Fibroblast of skin of left quadriceps (primary cell): ENCODE measurements around the gene SYNE1.
A peak's percentile ranks its signal among the peaks of the same experiment; 100 is the strongest.
"Not testable (repeated sequence)": the region's sequence is repeated elsewhere in the genome, so short reads cannot be mapped to it uniquely, and the experiment has no call there.

ENCODE experiments used
- DNase-seq, 2 experiments: peaks; one replicate each; pipeline ENCODE4 v3.0.0-alpha.2; 2013; ENCODE audit warnings: low read depth in 2 of 2

SYNE1 gene

DNA sequence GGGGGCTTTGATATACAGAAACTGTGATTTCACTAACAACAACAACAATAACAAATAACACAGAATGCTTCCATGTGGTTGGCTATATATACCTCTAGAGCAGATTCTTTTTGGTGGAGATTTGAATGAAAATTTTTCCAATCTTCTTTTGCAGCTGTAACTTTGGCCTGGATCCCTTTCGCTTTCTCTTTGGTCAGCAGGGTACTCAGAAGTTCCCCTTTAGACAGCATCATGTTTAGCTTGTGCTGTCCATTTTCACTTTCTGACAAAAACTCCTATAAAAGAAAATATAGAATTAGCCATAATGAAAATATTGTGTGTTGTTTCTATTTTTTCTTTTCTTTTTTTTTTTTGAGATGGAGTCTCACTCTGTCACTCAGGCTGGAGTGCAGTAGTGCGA, 264.2 kb downstream of the SYNE1 start:
- no peak for DNase-seq

GRCh38 chr6:152371775-152372174, 265.4 kb downstream of the SYNE1 start:
- no peak for DNase-seq

- no peak for DNase-seq
Measured at GRCh38 chr6:152368751-152369624, 268.2 kb downstream of the SYNE1 start.

GRCh38 chr6:152364866-152365265, 272.3 kb downstream of the SYNE1 start:
- DNase-seq, result no peak

DNA sequence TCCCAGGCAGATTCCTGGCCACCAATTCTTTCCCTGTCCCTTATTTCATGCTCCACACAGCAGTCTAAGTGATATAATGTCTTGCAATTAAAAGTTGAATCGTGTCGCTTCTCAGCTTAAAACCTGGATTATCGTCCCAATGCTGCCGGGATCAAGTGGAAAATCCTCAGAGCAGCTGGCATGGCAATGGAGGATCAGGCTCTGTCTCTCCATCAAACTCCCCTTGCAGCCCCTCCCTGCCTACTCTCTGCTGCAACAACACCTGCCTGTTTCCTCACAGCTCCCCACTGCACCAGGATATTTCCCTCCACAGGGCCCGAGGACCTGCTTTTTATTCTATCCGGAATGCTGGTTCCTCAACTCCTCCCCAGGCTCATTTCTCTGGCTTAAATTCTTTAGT, 277.1 kb downstream of the SYNE1 start:
- DNase-seq, result no peak

DNA sequence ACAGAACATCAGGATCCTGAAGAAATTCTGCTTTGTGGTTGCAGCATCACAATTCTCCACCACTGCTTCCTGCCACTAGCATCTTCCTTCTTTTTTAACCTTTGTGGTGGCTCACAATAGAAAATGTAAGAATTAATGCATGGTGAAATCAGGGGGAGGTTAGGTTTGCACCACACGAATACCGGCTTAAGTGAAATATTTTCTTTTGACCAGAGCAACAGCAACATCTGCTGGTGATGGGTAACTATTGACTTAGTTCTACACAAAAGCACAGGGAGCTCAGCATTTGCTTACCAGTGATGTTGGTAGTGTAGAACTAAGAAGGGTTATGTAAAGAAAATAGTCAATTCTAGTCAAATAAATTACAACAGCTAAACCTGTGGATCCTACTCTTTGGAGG, 280.5 kb downstream of the SYNE1 start:
- DNase-seq, result no peak

GRCh38 chr6:152356016-152356415, 281.1 kb downstream of the SYNE1 start:
- no peak for DNase-seq

- DNase-seq, result no peak
Measured at GRCh38 chr6:152355166-152355565, 282.0 kb downstream of the SYNE1 start.

- no peak for DNase-seq
Measured at GRCh38 chr6:152353440-152353839, 283.7 kb downstream of the SYNE1 start.

DNA sequence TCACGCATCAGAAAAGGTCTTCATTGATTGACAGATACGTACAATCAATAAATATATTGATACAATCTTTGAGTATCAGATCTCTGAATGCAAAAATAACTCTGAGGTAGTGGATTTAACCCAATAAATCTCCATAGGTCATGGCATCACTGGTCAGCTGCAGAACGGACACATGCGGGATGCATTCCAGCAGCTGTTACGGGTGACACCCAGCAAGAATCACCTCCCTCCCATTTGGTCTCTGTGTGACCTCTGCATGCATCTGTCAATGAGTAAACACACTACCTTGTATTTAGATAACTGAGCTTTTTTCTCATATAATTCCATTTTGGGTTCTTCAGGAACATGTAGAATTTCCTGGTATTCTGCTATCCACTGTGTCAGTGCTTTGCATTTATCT, 285.4 kb downstream of the SYNE1 start:
- DNase-seq, result no peak

DNA sequence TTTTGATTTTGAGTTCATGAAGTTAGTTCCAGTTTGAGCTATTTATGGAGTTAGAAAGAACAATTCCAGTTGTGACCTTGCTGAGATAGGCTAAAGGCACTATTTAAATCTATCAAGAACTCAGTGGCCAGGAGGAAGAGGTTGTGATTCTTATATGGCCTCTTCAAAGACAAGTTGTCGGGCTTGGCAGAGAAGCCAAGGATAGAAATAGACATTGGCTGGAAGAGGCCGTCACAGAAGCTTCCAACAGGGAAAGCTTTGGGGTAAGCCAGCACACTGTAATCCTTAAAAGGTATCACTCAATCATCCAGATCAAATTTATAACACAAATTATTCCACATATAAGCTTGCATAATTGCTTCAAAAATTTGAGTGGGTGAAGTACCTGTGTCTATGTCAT, 286.1 kb downstream of the SYNE1 start:
- no peak for DNase-seq

DNA sequence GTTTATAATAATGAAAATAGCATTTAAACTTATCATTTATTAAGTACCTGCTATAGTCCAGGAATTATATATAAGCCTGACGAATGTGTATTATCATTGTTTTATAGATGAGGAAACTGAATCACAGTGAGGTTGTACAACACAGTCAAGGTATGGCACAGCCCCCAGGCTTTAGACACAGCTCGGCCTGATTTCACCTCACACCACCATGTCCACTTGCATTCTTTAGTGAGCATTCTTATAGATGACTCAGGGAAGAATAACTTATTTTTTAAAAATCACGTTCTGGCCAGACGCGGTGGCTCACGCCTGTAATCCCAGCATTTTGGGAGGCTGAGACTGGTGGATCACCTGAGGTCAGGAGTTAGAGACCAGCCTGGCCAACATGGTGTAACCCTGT, 289.0 kb downstream of the SYNE1 start:
- no peak for DNase-seq

DNA sequence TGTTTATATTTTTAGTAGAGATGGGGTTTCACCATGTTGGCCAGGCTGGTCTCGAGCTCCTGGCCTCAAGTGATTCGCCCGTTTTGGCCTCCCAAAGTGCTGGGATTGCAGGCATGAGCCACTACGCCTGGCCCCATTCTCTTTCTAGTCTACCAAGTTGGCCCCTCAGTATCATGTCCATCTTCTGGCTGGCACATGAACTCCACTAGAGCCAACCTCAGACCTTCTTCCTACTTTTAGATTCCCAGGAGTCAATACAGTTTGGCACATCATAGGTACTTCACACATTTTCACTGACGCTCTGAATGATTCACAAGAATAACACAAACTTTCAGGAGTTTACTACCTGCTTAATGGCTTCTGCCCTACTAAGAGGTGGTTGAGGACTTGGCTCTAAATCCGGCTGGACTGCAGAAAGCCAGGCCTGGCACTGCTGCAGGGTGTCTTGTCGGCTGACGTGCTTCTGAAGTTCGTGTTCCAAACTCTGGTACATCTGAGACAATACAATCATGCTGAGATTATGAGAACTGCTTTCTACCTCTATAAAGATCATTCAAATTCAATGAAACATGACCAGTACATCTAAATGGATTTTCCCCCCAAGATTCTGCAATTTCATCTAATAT, 293.3 kb downstream of the SYNE1 start:
- no peak for DNase-seq

- no peak for DNase-seq
Measured at GRCh38 chr6:152341596-152341995, 295.6 kb downstream of the SYNE1 start.

DNA sequence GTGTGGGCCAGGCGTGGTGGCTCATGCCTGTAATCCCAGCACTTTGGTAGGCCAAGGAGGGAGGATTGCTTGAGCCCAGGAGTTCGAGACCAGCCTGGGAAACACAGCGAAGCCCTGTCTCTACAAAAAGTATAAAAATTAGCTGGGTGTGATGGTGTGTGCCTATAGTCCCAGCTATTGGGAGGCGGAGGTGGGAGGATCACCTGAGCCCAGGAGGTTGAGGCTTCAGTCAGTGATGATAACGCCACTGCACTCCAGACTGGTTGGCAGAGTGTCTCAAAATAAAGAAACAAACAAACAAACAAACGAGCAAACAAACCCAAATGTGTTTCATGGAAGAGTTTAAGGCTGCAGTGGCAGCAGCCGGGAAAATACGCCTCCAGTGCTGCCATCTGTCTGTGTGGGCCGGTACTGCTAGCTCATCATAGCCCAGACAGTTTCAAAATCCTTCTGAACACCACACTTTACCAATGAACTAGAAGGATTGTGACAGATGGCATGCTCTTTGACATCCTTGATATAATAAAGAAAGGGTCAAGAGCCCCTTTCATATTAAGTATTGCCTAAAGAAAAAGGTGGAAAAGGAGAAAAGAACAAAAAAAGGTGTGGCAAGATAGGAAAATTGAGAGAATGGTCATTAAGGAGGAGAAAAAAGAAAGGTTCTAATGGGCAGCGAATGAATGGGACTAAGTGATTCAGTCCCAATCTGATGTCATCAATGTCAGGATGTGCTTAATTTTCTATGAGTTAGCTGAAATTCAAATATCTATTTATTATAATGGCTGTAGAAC, 298.6 kb downstream of the SYNE1 start:
- DNase-seq, result no peak

DNA sequence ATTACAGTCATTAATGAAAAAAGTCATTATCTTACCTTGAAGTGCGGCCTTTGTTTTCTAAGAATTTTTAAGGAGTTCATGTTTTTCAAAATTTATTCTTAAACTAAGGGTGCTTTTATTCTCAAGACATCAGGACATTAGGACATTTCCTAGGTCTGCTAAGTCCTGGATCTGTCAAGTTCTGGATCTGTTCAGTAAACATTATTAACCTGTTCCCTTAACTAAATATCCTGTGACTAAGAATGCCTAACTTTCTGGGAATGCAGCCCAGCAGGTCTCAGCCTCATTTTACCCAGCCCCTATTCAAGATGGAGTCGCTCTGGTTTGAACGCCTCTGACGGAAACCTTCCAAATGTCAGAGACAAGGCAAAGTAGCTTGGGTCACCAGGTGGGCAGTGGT, 302.6 kb downstream of the SYNE1 start:
- DNase-seq, result no peak

DNA sequence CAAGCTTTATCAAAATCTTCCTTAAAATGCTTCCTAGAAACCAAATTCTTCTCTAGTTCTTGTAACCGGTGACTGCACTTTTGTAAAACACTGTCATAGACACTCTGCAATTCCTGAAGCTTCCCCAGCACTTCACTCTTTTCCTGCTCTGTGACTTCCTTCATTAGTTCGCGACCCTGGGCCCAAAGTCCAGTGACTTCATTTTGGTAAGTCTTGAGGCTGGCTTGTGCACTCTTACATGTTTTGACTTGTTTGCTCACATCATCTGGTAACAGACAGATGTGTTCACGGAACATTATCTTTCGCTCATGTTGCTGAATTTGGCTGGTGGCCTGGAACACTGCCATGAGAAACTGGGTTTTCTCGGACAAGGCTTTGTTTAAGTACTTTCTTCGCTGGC, 306.2 kb downstream of the SYNE1 start:
- DNase-seq, result no peak

GRCh38 chr6:152329638-152330448, 307.3 kb downstream of the SYNE1 start:
- DNase-seq, result no peak

DNA sequence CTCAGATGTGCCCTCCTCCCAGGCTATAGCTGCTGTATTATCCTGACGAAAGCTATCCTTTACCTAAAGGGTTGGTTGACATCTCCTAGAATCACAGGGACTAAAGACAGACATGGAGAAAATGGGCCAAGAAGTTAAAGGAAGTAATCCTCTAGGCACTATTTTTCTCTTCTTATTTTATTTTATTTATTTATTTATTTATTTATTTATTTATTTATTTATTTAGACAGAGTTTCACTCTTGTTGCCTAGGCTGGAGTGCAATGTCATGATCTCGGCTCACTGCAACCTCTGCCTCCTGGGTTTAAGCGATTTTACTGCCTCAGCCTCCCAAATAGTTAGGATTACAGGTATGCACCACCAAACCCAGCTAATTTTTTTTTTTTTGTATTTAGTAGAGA, 309.0 kb downstream of the SYNE1 start:
- DNase-seq, result not testable (repeated sequence)

GRCh38 chr6:152323376-152323775, 313.8 kb downstream of the SYNE1 start:
- no peak for DNase-seq

GRCh38 chr6:152318278-152318677, 318.9 kb downstream of the SYNE1 start:
- no peak for DNase-seq

- peak; percentile 32 to 39 for DNase-seq
Measured at GRCh38 chr6:152316024-152316423, 321.1 kb downstream of the SYNE1 start.
